Right lobe of liver (tissue), 4 donors: ENCODE data around the gene CA7.
"Not testable (repeated sequence)": the region's sequence is repeated elsewhere in the genome, so short reads cannot be mapped to it uniquely, and the experiment has no call there.

Experiments
- POLR2A ChIP-seq: fragments of 450-650 bp; IDR thresholded peaks from one replicate; pipeline ENCODE4 v1.6.1; 2017; ENCODE audit warnings: antibody characterized with exemption, mild to moderate bottlenecking
- TF ChIP-seq, protein P1 (sequence below), 4 donors: fragments of 200-600 bp in 3 of 4; fragments of 450-650 bp in 1 of 4; IDR thresholded peaks; one replicate each; pipeline versions ENCODE4 v1.5.1 to v1.8.0; 2016 to 2022; ENCODE audit warnings: antibody characterized with exemption in 4 of 4, mild to moderate bottlenecking in 2 of 4
- donor health status: DM: no; HTN: no; CAD: no.
- donor health status: DM: no; HTN: no; CAD: no.
- donor health status: DM: no; HTN: yes; CAD: no.

DNA sequence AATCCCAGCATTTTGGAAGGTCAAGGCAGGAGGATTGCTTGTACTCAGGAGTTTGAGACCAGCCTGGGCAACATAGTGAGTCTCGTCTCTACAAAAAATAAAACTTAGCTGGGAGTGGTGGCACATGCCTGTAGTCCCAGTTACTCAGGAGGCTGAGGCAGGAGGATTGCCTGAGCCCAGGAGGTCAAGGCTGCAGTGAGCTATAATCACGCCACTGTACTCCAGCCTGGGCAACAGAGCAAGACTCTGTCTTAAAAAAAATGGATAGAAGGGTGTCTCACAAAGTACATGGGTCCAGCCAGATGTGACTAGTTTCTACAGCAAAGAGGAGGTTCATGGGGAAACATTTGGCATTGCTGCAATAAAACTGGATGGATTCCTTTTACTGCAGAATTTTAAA lies 27.1 kb downstream of the CA7 start:
- TF ChIP-seq, protein P1, sequence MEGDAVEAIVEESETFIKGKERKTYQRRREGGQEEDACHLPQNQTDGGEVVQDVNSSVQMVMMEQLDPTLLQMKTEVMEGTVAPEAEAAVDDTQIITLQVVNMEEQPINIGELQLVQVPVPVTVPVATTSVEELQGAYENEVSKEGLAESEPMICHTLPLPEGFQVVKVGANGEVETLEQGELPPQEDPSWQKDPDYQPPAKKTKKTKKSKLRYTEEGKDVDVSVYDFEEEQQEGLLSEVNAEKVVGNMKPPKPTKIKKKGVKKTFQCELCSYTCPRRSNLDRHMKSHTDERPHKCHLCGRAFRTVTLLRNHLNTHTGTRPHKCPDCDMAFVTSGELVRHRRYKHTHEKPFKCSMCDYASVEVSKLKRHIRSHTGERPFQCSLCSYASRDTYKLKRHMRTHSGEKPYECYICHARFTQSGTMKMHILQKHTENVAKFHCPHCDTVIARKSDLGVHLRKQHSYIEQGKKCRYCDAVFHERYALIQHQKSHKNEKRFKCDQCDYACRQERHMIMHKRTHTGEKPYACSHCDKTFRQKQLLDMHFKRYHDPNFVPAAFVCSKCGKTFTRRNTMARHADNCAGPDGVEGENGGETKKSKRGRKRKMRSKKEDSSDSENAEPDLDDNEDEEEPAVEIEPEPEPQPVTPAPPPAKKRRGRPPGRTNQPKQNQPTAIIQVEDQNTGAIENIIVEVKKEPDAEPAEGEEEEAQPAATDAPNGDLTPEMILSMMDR (IDR thresholded peaks at IDR 0.05), result not testable (repeated sequence)
- TF ChIP-seq POLR2A, result not testable (repeated sequence)
